Esophagus muscularis mucosa (tissue), 4 donors: ENCODE measurements around the gene GNPAT. TPM values are rescaled to one million over a fixed set of nuclear protein-coding genes. Genes with fewer than 3 reads are reported as not detected.

Experiments
- DNase-seq: peaks from one replicate; pipeline ENCODE4 v3.0.0-alpha.2; 2017; ENCODE audit errors: extremely low spot score
- H3K27ac ChIP-seq, 4 donors: fragments of 200-600 bp; sonication (generic); replicated peaks in 1 of 4; 1 replicate in 3 of 4; 2 replicates in 1 of 4; pipeline ENCODE4 v1.5.1; 2016 to 2019; ENCODE audit warnings: mild to moderate bottlenecking in 1 of 4
- H3K27me3 ChIP-seq, 4 donors: fragments of 200-600 bp; sonication (generic); one replicate each; pipeline versions ENCODE4 v1.5.1 to v1.6.0; 2016 to 2019
- H3K36me3 ChIP-seq, 4 donors: fragments of 200-600 bp; sonication (generic); one replicate each; pipeline ENCODE4 v1.5.1; 2016 to 2019
- H3K4me1 ChIP-seq, 4 donors: fragments of 200-600 bp; sonication (generic); one replicate each; pipeline ENCODE4 v1.5.1; 2016 to 2019
- H3K4me3 ChIP-seq, 4 donors: fragments of 200-600 bp; sonication (generic); 1 replicate in 2 of 4; 2 replicates in 2 of 4; pipeline ENCODE4 v1.5.1; 2016 to 2019; ENCODE audit warnings: mild to moderate bottlenecking in 4 of 4, moderate library complexity in 1 of 4
- H3K9me3 ChIP-seq, 4 donors: fragments of 200-600 bp; sonication (generic); 1 replicate in 3 of 4; 2 replicates in 1 of 4; pipeline ENCODE4 v1.5.1; 2016 to 2019
- EP300 ChIP-seq: sonication (generic); formaldehyde crosslinking; IDR thresholded peaks from one replicate; pipeline ENCODE4 v1.6.1; 2017; ENCODE audit warnings: antibody characterized with exemption
- POLR2A ChIP-seq: fragments of 450-650 bp; IDR thresholded peaks from one replicate; pipeline ENCODE4 v1.6.1; 2017; ENCODE audit warnings: antibody characterized with exemption, moderate library complexity, mild to moderate bottlenecking, low read depth
- POLR2AphosphoS5 ChIP-seq, 2 donors: sonication (generic); formaldehyde crosslinking; IDR thresholded peaks; one replicate each; pipeline ENCODE4 v1.6.1; 2017; ENCODE audit warnings: antibody characterized with exemption in 2 of 2
- WGBS: methylation state at CpG from one replicate; pipeline ENCODE4 v1.1.5; 2018; 5-methylcytosine and 5-hydroxymethylcytosine counted together
- intact Hi-C: fragments of 100-400 bp; cut with DNase I; formaldehyde crosslinking; loops from one replicate; pipeline ENCODE4 v1.15.1; 2023
- total RNA-seq, 4 donors: library from RNA; depleted of rRNA; stranded (reverse); fragments of >200 nt; gene quantifications; one replicate each; pipeline versions ENCODE4 v1.1.0 to v1.2.1, GENCODE V29; 2016
- TF ChIP-seq, protein P1 (sequence below), 3 experiments: fragments of 200-600 bp in 2 of 3; fragments of 450-650 bp in 1 of 3; sonication (generic) in 2 of 3; IDR thresholded peaks; one replicate each; pipeline ENCODE4 v1.5.1; 2017 to 2019; ENCODE audit warnings: antibody characterized with exemption in 3 of 3, mild to moderate bottlenecking in 2 of 3, moderate library complexity in 1 of 3

The GNPAT gene
- total RNA-seq, 4 donors from 2014 or later = 40.3 to 52.3 (median 47.2) TPM

DNA sequence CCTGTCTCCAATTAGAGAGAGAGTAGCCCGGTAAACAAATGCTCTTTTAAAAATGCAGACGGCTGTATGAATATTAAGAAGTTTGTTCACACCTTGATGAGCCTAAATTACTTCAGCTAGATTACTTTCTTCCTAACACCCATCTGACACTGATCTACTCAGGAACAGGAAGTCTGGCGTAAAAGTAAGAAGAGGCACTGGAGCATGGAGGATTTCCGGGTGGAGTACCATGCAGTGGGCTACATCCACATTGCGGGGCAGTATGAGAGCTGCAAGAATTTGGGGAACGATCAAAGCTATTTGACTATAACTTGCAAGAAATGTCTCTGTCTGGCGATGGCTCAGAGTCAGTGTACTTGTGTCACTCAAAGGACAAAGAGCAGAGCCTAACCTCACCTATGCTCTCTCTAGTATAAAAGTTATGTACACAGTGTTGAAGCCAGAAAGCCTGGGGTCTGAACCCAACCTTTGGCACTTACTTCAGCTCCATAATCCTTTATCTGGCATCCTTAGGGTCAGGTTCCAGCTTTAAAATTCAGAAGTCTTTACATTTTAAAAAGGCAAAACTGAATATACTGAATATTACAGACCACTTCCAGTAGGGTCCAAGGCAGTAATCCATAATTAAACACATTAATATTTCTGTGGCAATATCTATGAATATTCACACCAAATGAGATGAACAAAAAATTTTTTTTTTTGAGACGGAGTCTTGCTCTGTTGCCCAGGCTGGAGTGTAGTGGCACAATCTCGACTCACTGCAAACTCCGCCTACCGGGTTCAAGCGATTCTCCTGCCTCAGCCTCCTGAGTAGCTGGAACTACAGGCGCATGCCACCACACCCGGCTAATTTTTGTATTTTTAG is 7.9 kb upstream of the GNPAT start:
- no peak overlapping the region for H3K27ac ChIP-seq
- TF ChIP-seq POLR2AphosphoS5 (IDR thresholded peaks at IDR 0.05) (no peak), EP300 (no peak), POLR2A (no peak)
- TF ChIP-seq, protein P1, sequence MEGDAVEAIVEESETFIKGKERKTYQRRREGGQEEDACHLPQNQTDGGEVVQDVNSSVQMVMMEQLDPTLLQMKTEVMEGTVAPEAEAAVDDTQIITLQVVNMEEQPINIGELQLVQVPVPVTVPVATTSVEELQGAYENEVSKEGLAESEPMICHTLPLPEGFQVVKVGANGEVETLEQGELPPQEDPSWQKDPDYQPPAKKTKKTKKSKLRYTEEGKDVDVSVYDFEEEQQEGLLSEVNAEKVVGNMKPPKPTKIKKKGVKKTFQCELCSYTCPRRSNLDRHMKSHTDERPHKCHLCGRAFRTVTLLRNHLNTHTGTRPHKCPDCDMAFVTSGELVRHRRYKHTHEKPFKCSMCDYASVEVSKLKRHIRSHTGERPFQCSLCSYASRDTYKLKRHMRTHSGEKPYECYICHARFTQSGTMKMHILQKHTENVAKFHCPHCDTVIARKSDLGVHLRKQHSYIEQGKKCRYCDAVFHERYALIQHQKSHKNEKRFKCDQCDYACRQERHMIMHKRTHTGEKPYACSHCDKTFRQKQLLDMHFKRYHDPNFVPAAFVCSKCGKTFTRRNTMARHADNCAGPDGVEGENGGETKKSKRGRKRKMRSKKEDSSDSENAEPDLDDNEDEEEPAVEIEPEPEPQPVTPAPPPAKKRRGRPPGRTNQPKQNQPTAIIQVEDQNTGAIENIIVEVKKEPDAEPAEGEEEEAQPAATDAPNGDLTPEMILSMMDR (IDR thresholded peaks at IDR 0.05) = no peak
- peaks cover 0 to 16% (median 10%) of the 10 kb centered on the region in 4 donors for H3K4me1 ChIP-seq
- no peaks in the 10 kb centered on the region for H3K27me3 ChIP-seq
- intact Hi-C loops = loop anchor here (10.0 kb wide), 1 partner anchor 292 kb away; the partner anchor contains the start of gene TSNAX
- no peak overlapping the region for H3K4me3 ChIP-seq
- H3K36me3 ChIP-seq = peaks cover 5 to 54% (median 25%) of the 10 kb centered on the region in 4 donors
- H3K9me3 ChIP-seq = no peaks in the 10 kb centered on the region
- DNase-seq = no peak
- 94% methylated on average over 14 of the region's 14 CpGs for WGBS

DNA sequence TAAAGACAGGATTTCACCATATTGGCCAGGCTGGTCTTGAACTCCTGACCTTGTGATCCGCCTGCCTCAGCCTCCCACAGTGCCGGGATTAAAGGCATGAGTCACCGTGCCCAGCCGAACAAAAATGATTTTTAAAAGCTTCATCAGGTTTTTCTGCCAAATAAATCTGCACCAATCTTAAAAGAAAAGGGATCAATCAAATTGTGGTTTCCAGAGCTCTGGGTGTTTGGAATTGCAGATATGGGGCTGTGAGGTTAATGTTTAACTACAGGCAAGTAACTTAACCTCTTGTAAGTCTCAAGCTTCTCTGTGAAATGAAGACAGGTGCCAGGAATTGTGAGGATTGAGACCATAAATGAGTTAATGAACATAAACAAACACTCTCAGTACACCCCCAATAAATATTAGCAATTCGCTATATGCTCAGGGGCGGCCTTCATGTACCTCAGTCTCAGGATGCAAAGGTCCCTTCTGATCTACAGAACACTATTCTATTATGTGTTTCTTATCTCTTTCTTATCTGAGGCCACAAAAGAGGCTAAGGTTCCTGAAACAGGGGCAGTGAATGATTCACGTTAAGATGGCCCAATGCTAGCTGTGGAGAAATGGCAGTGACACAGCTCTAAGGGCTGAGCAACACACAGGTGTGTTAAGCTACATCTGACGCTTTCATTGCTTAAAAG is 7.1 kb upstream of the GNPAT start:
- Histone ChIP-seq H3K9me3 (no peaks in the 10 kb centered on the region), H3K27me3 (no peaks in the 10 kb centered on the region), H3K27ac (no peak overlapping the region), H3K4me3 (no peak overlapping the region), H3K4me1 (peaks cover 0 to 16% (median 10%) of the 10 kb centered on the region in 4 donors), H3K36me3 (peaks cover 0 to 54% (median 26%) of the 10 kb centered on the region in 4 donors)
- TF ChIP-seq POLR2A (no peak), POLR2AphosphoS5 (IDR thresholded peaks at IDR 0.05) (no peak), EP300 (no peak)
- TF ChIP-seq, protein P1 (IDR thresholded peaks at IDR 0.05) = no peak
- intact Hi-C loops = loop anchor here (10.0 kb wide), 1 partner anchor 291 kb away; the partner anchor contains the start of gene TSNAX
- DNase-seq = no peak
- WGBS = 85% methylated on average over 8 of the region's 8 CpGs

DNA sequence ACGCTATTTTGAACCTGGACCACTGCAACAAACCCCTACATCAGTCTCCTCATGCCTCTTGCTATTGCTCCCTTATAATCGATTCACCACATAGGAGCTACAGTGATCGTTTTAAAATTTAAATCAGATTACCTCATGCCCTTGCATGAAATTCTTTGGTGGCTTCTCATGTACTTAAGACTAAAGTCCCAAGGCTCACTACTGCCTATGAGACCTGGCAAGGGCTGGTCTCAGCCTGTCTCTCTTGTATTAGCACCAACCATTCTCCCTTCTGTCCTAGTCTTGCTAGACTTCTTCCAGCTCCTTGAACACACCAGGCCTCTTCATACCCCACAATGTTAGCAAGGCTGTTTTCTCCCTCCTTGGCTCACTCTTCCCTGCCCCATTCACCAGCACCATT is 6.5 kb upstream of the GNPAT start:
- 90% methylated on average over 3 of the region's 3 CpGs for WGBS
- Histone ChIP-seq H3K9me3 (no peaks in the 10 kb centered on the region), H3K4me1 (peaks cover 2 to 19% (median 12%) of the 10 kb centered on the region in 4 donors), H3K36me3 (peaks cover 0 to 54% (median 28%) of the 10 kb centered on the region in 4 donors), H3K27ac (no peak overlapping the region), H3K4me3 (no peak overlapping the region), H3K27me3 (no peaks in the 10 kb centered on the region)
- no peak for DNase-seq
- TF ChIP-seq POLR2AphosphoS5 (IDR thresholded peaks at IDR 0.05) = no peak
- TF ChIP-seq POLR2A = no peak
- no peak for TF ChIP-seq EP300
- TF ChIP-seq, protein P1 (IDR thresholded peaks at IDR 0.05) = no peak
- intact Hi-C loops = loop anchor here (10.0 kb wide), 1 partner anchor 290 kb away; the partner anchor contains the start of gene TSNAX

DNA sequence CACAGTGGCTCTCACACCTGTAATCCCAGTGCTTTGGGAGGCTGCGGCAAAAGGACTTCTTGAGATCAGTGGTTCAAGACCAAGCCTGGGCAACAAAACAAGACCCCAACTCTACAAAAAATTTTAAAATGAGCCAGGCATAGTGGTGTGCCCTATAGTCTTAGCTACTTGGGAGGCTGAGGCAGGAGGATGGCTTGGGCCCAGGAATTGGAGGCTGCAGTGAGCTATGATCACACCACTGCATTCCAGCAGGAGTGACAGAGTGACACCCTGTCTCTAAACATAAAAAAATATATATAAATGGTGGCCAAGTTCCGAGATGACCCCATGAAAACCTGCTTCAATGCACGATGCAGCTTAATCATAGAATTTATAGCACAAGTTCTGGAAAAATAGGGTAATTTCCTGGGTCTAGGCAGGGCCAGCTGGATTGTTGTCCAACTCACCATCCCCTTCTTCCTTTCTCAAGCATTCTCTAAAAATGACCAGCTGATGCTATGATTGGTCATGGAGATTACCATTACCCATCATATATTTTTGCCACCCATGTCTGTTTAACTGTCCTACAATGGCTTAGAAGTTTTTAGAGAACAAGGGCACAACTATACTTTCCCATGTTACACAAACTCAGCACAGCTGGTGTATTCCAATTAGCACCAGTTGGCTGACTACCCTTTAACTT is 5.3 kb upstream of the GNPAT start:
- H3K27ac ChIP-seq = no peak overlapping the region
- intact Hi-C loops = loop anchor here (10.0 kb wide), 1 partner anchor 289 kb away; the partner anchor contains the start of gene TSNAX

More for the DNA sequence above, 5.3 kb upstream of the GNPAT start:
- peaks cover 0 to 49% (median 28%) of the 10 kb centered on the region in 4 donors for H3K36me3 ChIP-seq
- 94% methylated on average over 3 of the region's 3 CpGs for WGBS
- peaks cover 11 to 31% (median 22%) of the 10 kb centered on the region in 4 donors for H3K4me1 ChIP-seq
- no peak for DNase-seq
- H3K27me3 ChIP-seq = no peaks in the 10 kb centered on the region
- H3K9me3 ChIP-seq = no peaks in the 10 kb centered on the region
- H3K4me3 ChIP-seq = no peak overlapping the region
- TF ChIP-seq EP300 = no peak
- TF ChIP-seq POLR2A = no peak
- TF ChIP-seq, protein P1 (IDR thresholded peaks at IDR 0.05) = no peak
- TF ChIP-seq POLR2AphosphoS5 (IDR thresholded peaks at IDR 0.05) = no peak
